UCSD-AML1 (cell line): ENCODE measurements around the gene MYO3B.

Source experiments
- DNase-seq: peaks from one replicate; lab custom pipeline; 2025; ENCODE audit not compliant: unreplicated experiment; lab: John Stamatoyannopoulos, UW

The MYO3B gene

DNA sequence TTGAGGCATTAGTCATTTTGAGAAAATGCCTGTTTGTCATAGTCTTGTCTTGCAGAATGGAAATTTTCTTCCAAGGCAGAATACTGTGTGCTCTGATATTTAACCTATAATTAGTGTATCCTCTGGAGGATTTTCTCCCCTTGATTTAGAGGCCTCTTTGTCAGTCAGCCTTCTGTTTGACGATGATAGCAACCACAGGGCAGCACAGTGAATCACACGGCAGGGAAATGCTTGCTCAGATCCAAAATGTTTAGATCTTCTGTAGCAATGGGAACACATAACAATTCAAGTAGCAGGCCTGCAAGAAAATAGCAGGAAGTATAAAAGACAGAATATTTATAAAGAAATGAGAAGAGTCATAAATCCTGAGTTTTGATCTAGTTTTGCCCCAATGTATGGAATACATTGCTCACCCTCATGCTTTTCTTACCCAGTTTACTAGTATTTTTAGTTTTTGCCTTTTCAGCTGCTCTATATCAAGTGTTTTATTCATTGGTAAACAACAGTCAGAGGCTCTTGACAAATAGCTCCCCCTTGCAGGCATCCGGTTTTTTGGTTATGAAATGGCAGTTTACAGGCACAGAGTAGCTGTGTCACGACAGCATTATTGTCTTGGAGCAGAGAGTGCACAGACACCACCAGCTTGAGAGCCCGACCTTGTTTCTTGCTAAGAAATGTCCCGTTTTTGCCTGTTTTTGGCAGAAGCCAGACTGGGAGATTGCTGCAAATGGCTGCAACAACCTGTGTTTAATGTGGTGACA lies 185.1 kb downstream of the MYO3B start:
- peak; percentile 44 for DNase-seq

DNA sequence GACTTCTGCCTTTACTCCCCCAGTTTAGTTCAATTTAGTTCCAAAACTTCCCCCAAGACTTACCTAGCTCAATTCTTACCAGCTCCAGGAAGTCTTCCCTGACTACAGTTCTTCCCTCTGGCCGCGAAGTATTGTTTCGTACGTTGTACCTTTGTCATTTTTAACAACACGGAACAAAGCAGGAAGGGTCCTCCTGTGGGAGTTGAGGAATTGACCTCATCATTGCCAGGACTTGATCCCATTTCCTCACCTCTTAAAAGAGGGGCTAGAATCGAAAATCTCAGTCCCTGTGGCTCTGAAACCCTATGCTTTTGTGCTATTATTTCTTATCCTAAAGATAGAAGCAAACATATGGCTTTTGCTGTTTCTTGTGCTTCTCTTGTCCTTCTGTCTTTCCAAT lies 187.1 kb downstream of the MYO3B start:
- no peak for DNase-seq

DNA sequence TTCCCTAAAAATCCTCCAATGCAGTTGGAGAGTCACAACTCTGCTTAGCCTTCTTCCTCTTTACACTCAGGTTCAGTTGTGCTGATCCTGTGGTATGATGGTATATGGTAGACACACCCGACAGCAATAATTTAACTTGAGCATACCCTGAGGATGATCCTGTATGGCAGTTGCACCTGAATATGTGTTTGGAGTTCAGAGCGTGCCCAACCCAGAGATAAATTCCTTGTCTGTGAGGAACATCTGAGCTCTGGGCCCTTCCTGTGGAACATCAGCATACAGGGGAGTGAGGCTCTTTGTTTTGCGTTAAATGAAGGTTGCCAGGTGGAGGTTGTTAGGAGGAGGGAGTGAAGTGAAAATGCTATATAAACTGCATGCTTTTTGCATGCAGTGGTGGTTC lies 187.7 kb downstream of the MYO3B start:
- no peak for DNase-seq

DNA sequence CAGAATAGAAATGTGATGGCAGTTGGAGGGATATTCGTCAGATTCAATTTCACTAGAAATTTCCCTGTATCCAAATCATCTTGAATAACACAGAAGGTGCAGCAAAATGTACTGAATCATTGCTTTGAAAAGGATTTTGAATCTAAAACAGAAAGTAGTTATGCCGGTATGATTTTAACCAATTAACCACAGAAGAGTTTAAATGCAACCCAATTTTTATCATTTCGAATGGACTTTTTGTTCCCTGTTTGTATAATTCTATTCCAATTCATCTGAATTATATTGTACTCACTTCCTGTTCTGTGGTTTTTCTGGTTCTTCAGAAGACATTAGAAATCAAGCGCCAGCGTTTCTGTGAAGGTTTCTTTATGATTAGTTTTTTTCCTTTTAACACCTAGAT lies 190.4 kb downstream of the MYO3B start:
- no peak for DNase-seq

DNA sequence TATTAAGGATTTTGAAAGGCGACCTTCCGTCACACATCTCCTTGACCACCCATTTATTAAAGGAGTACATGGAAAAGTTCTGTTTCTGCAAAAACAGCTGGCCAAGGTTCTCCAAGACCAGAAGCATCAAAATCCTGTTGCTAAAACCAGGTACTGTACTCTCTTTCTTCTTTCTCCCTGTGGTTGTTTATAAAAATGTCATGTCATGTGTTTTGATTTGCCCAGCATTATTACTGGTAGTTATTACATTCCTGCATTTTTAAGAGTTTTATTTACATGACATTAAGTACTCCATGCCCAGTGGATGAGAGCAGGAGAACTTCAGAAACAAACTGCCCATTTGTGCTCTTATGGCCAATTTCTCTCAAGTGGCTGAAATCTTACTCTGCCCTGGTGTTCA lies 191.3 kb downstream of the MYO3B start:
- DNase-seq, result no peak

DNA sequence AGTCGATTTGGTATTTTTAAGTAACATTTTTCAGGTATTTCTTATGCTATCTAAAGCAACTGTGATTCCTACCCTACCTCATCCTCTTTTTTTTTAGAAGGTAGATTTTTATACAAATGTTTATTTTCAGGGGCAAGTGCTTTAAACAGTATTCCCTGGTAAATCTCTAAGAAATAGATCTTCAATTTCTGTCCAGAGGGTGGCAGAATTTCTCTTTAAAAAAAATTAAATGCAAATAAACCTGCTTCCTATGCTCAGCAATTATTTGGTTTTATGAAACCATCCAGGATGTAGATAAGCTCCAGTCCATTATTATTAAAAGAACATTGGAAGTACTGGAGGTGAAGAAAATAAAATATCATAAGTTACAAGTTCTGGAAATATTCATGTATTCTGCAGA lies 191.9 kb downstream of the MYO3B start:
- no peak for DNase-seq

DNA sequence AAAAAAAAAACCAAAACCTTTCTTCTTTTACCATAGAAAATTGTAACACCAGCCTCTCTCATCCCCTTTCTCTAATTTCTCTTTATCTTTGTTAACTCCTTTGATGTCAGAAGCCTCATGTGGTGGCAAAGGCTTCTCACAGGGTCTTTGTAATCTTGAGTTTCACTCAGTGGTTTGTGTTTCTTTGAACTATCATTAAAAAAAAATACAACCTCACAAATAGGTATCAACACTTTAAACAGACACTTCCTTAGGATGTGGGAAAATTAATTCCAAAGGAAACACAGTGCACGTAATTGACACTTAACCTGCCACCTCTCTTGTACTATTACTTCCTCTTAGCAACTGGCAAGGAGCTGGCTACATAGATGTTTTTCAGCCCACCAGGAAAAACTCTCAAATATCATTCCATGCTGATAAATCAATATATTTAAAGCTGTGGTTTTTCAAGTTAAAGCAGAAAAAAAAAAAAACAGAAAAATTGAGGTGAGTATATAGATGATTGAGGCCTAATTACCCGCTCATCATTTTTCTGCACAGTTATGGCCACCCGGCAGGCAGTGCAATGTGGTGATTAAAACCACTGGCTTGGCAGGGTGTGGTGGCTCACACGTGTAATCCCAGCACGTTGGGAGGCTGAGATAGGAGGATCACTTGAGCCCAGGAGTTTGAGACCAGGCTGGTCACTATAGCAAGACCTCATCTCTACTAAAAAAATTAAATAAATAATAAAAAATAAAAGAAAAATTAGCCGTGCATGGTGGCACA lies 193.5 kb downstream of the MYO3B start:
- peak; percentile 13 for DNase-seq

DNA sequence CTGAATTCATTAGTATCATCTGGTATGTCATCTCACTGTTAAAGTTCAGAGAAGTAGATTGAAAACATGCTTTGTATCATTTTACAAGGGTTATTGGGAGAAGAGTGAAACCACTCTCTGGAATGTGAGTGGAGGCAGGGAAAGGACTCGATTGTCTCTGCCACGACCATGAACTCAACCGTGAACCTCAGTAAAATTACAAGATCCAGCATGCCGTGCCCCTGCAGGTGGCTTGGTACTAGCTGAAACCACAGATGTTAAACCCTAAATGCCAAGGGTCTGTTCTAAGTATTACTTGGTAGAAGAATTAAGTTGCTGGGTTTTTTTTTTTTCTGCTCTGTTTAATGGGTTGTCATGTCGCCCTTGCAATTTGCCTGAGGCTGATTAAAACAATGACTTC lies 197.2 kb downstream of the MYO3B start:
- no peak for DNase-seq

DNA sequence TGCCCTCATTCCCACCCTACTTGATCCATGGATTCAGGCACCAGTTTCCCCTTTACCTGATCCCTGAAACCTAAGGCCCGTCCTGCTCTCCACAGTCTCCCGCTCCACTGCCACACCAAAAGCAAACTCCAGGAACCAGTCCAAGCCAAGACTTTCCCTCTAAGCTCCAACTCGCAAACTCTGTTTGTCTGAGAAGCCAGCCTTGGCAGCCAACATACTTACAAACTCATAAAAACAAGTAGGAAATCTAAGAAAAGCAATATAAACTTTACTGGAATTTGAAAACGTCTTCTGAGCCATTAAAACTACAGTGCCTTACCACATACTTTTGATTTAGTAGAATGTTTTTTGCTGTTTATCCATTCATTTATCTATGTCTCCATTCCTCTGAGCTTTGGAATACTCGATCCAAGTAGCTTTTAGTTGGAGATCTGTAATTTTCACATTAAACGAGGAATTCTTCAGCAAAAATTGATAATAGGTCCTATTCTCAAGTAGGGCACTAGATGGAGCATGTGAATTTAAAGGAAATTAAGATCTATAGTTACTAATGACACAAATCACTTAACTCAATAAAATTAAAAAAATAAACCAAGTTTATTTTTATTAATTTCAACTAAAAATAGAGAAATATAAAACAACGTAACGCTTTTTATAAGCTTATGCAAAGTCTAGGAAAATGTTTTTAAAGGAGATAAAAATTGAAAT lies 199.7 kb downstream of the MYO3B start:
- no peak for DNase-seq

DNA sequence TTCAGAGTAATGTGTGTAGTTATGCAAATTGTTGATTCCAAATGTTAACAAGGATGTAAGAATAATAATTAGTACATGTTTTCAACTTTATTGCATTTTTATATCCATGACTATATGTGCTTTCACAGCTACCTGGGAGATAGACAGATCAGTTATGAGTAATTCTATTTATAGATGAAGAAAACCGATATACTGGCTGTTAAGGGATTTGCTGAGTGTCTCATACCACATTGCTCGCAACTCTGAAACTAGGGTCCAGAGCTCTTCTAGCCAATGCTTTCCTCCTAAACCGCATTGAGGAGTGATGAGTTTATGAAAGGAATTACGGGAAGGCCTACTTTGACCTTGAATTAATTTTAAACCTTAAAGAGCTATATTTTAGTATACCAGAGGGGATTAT lies 202.3 kb downstream of the MYO3B start:
- no peak for DNase-seq

DNA sequence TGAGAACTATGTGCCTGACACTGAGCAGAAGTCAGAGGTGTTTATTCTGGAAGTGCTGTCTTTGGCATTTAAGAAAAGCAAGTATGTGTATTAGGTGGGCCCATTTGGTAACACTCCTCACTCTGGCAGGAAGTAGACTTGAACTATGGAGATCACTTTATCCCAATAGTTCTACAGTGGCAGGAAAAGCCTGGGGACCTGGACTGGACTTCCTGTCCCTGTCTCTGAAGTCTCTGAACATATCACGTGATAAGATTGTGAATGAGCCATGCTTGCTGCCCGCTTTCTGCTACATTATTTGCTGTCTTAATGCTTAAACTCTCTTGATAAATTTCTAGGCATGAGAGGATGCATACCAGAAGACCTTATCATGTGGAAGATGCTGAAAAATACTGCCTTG lies 203.7 kb downstream of the MYO3B start:
- DNase-seq, result no peak

DNA sequence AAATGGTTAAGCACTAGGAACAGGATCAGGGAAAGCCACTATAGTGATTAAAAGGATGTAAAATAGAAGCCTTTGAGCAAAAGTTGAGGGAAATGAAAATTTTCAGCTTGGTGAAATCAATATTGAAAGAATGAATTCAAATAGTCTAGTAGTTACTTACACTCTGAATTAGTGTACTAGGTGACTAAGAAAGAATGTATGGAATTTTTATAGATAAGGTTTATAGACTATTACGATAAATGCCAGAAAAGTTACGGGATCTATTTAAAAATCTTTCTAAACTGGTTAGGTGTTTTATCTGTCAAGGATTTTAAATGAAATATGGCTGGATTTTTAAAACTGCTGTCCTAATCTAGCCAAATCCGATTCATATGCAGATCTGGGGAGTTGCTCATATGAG lies 208.6 kb downstream of the MYO3B start:
- no peak for DNase-seq

DNA sequence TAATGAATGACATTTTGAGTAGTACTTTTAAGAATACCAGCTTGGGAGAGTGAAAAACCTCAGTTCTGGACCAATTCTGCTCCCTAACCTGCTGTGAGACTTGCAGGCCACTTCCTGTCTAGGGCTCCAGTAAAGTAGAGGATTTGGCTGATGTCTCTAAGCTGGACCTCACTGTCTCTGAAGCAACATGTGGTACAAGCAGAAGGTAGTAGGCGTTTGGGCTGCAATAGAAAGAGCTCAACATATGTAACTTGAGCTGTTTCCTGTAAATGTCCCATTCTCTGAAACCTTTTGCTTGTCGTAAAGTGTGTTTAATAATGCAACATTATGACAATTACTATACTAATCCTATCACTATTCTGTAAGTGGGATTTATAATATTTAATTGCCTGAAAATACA lies 213.1 kb downstream of the MYO3B start:
- no peak for DNase-seq

DNA sequence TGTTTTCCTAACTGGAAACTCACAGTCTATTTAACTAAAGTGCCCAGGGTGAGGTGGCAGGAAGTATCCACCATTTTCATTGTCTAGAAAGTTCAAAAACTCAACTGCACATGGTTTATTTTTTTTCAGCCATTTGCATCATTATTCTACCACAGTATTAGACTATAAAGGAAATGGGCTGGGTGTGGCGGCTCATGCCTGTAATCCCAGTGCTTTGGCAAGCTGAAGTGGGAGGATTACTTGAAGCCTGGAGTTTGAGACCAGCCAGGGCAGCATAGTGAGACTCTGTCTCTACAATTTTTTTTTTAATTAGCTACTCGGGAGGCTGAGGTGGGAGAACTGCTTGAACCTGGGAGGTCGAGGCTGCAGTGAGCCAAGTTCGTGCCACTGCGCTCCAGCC lies 213.8 kb downstream of the MYO3B start:
- no peak for DNase-seq

DNA sequence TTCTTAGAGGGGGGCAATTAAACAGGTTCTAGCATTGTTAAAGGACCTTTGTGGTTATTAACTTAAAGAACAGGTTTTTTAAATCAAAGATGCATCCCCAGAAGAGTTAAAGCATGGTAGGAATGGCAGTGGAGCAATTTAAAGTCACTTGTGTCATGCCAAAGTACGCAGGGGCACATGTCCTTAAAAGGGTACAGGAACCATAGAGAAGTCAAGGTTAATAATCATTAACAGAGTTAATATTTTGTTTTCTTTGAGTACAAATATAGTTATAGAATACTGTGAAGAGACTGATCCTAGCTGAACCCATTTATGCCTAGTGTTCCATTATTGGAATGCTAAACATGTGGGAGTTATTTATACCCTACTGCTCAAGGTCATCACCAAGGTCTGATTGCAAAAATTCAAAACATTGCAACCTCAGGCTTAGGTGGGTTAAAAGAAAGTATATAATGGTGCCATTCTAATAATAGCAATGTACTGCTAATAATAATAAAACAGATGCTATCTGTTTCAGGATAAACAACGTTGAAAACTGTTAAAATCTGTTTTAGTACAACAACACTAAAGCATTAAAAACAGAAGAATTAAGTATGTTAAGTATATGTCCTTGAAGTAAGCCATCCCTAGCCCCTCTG lies 216.0 kb downstream of the MYO3B start:
- no peak for DNase-seq

DNA sequence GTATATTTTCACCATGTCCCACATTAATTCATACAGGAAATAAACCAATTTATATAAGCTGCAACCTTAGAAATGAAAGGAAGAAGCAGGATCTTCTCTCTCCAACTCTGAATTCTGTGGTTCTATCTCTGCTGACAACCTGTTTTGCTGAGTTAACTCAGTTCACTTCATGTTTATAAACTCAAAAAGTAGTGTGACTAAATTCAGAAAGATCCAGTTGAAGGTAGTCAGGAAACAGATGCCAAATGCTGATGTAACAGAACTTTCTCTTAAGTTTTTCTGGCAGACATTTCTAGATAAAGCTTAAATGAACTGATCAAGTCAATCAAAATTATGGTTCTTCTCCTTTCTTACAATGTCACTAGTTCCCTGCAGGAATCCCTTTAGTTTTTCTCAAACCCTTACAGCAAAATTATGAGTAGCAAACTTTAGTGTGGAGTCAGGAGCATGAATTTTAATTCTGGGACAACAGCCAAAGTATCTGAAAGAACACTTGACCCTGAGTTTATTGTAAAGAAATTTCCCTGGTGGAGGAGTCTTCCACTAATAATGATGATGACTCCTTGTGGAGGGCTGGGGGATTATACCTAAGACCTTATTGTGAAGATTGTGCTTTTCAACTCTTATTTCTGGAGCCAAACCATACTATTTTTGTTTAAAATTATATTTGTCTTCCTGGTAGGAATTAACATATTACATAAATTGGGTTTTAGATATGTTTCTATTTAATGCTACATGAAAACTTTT lies 216.9 kb downstream of the MYO3B start:
- no peak for DNase-seq

DNA sequence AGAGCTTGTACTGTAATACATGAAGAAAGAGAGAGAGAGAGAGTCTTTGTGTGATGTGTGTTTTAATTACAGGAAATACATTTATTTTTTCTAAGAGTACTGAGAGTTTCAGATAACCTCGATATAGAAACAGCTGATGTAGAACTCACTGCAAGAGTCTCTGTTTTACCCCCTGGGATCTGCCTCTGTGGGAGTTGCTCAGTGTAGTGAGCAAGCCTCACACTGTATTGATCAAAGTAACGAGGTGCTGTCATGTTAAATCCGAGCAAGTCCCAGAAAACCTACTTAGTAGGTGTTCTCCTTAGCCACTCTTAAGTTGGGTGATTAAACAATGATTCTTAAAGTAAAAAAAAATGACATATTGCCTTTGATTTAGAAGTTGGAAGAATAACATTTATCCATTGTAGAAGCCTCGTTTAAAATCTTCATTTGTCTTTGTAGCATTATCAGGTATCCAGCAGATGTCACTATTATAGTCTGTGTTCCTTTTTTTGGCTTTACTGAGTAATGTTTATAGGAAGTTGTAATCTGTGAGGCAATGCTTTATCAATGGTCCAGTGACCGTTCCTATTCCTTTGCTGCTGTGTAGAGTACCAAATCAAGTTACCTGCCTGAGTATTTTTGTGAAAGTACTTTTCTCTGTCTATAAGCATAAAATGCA lies 219.0 kb downstream of the MYO3B start:
- no peak for DNase-seq

DNA sequence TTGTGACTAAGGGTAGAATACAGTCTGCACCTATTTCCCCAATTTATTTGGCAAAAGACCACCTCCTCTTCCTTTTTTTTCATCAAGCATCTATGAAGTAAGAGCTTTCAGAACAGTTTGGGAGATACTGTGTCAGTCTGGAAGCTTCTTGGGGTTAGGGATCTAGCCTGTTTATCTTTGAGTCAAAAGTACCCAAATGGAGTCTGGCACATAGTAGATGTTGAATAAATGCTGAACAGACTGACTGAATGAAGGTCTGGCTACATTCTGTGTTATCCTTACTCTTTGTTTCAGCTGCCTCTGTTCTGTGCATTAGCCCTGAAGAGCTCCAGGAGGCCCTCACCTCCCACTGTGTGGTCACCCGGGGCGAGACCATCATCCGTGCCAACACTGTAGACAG lies 223.2 kb downstream of the MYO3B start:
- no peak for DNase-seq

DNA sequence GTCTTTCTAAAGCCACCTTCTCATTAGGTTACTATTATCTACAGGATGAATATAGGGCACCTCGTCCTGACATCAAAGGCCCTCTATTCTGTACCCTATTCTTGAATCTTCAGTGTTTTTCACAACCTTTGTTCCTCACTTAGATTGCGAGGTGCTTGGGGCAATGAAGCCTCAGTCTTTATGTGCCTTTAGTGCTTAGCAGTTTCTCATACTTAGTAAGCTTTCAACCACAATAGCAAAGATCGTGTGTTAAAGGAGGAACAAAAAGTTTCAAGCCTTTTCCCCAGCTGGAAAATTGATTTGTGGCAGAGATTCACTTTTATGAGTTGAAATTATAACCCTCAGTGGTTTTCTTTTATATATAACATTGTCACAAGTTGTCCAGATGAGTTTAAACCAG lies 226.9 kb downstream of the MYO3B start:
- no peak for DNase-seq

DNA sequence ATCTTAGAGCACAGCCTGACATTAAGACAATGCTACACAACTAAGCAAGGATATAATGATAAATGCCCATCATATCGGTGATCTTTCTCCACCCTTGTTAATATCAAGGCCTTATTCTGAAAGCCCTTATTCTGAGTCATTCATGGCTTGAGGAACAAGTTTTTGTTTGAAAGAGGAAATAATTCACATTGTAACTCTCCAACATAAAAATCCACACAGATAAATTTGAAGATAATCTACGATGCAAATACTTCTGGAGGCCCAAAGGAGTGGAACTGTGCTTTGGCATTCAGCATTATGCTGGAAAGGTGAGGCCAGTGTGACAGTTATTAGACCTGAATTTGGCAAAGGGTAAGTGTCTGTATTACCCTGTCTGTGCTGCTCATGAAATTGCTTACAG lies 227.4 kb downstream of the MYO3B start:
- DNase-seq, result no peak
